GM12878 (cell line): ENCODE data around the gene CYTL1. TPM values are rescaled to one million over a fixed set of nuclear protein-coding genes. Genes with fewer than 3 reads are reported as not detected.

Experiments used
- ATAC-seq: fragments of 200-7000 bp; cut with Tn5 transposase; 3 replicates; pipeline ENCODE4 v1.9.1; 2020; ENCODE audit warnings: mild to moderate bottlenecking, moderate library complexity
- BruUV-seq: library from RNA; stranded (reverse); fragments of 400-500 nt; replicated peaks from 2 replicates; lab custom pipeline; 2021; lab: Mats Ljungman, UMichigan
- CTCF ChIA-PET: fragments of 300-600 bp; sonication (Branson Sonifier 250); formaldehyde crosslinking; extraction: SDS; loops from one replicate; lab custom pipeline; 2021; ENCODE audit warnings: inconsistent platforms; lab: Yijun Ruan, JAX
- POLR2A ChIA-PET: fragments of 350-600 bp; formaldehyde crosslinking; extraction: SDS; loops from one replicate; lab custom pipeline; 2021; ENCODE audit warnings: inconsistent platforms; lab: Charles Lee
- RAD21 ChIA-PET: fragments of 300-600 bp; sonication (Branson Sonifier 250); formaldehyde crosslinking; loops from one replicate; lab custom pipeline; 2023; ENCODE audit warnings: antibody characterized with exemption; ENCODE audit not compliant: unreplicated experiment; lab: Charles Lee
- SMC1A ChIA-PET: fragments of 300-600 bp; sonication (Branson Sonifier 250); formaldehyde crosslinking; loops from one replicate; lab custom pipeline; 2023; ENCODE audit not compliant: unreplicated experiment, uncharacterized antibody; lab: Charles Lee
- DNase-seq: peaks from one replicate; pipeline ENCODE4 v3.0.0-alpha.2; 2011; ENCODE audit warnings: low read depth, low spot score
- FAIRE-seq: peaks from 3 replicates; lab custom pipeline; 2011; peaks lifted over from hg19 to GRCh38; lab: Jason Lieb, UNC
- H2AFZ ChIP-seq: 2 replicates; pipeline ENCODE4 v1.6.0; 2011; ENCODE audit warnings: low read depth, low read length, control low read depth; ENCODE audit not compliant: control insufficient read depth
- H3K27ac ChIP-seq: 2 replicates; pipeline ENCODE4 v1.5.1; 2011; ENCODE audit warnings: control low read depth; ENCODE audit not compliant: control insufficient read depth, insufficient read depth
- H3K27me3 ChIP-seq, 2 experiments: replicated peaks in 1 of 2; 2 replicates each; pipeline versions ENCODE4 v1.6.0 to v1.6.1; 2011; ENCODE audit warnings: low read length in 1 of 2; ENCODE audit not compliant: control insufficient read depth in 2 of 2, insufficient read depth in 2 of 2
- H3K36me3 ChIP-seq, 2 experiments: 2 replicates each; pipeline ENCODE4 v1.5.1; 2011; ENCODE audit warnings: low read length in 1 of 2; ENCODE audit not compliant: control insufficient read depth in 2 of 2, insufficient read depth in 2 of 2
- H3K4me1 ChIP-seq: 2 replicates; pipeline ENCODE4 v1.6.1; 2011; ENCODE audit warnings: mild to moderate bottlenecking, low read length, moderate library complexity, mixed read lengths; ENCODE audit not compliant: control insufficient read depth, insufficient read depth
- H3K4me2 ChIP-seq: 2 replicates; pipeline ENCODE4 v1.6.0; 2011; ENCODE audit warnings: control low read depth; ENCODE audit not compliant: control insufficient read depth, insufficient read depth
- H3K4me3 ChIP-seq: fragments of 200-600 bp; sonication (generic); 2 replicates; pipeline ENCODE4 v1.5.1; 2016
- H3K79me2 ChIP-seq: 2 replicates; pipeline ENCODE4 v1.6.0; 2011; ENCODE audit warnings: low read length; ENCODE audit not compliant: control insufficient read depth, insufficient read depth
- H3K9ac ChIP-seq: 2 replicates; pipeline ENCODE4 v1.8.0; 2011; ENCODE audit warnings: low read length, control low read depth, mixed read lengths; ENCODE audit not compliant: control insufficient read depth, insufficient read depth
- H3K9me3 ChIP-seq: replicated peaks from 3 replicates; pipeline ENCODE4 v1.5.1; 2011; ENCODE audit warnings: mild to moderate bottlenecking, low read length; ENCODE audit not compliant: control insufficient read depth, insufficient read depth
- H4K20me1 ChIP-seq: 2 replicates; pipeline ENCODE4 v1.6.0; 2011; ENCODE audit not compliant: control insufficient read depth, insufficient read depth
- CUX1 ChIP-seq: IDR thresholded peaks from 2 replicates; pipeline ENCODE4 v1.6.1; 2012; ENCODE audit warnings: improper control_type of control experiment, low read depth, low read length; ENCODE audit not compliant: insufficient replicate concordance
- EED ChIP-seq: sonication (generic); IDR thresholded peaks from 2 replicates; pipeline ENCODE4 v1.6.1; 2016; ENCODE audit warnings: antibody characterized with exemption, low read depth
- IKZF2 ChIP-seq, 2 experiments: fragments of 450-650 bp; IDR thresholded peaks; 2 replicates each; pipeline ENCODE4 v1.6.1; 2017; ENCODE audit warnings: mild to moderate bottlenecking in 2 of 2, moderate library complexity in 2 of 2
- MLLT1 ChIP-seq: fragments of 450-650 bp; IDR thresholded peaks from 2 replicates; pipeline ENCODE4 v1.6.1; 2016; ENCODE audit warnings: mild to moderate bottlenecking
- RAD51 ChIP-seq: fragments of 450-650 bp; IDR thresholded peaks from 2 replicates; pipeline ENCODE4 v1.6.1; 2016; ENCODE audit warnings: moderate library complexity, mild to moderate bottlenecking, inconsistent platforms
- RELA ChIP-seq: fragments of 450-650 bp; IDR thresholded peaks from 2 replicates; pipeline ENCODE4 v1.8.0; 2014; ENCODE audit warnings: borderline replicate concordance; ENCODE audit not compliant: partially characterized antibody
- SMARCA5 ChIP-seq: fragments of 450-650 bp; IDR thresholded peaks from 2 replicates; pipeline ENCODE4 v1.6.1; 2017; ENCODE audit warnings: mild to moderate bottlenecking
- SRF ChIP-seq, 2 experiments: IDR thresholded peaks; 2 replicates each; pipeline ENCODE4 v1.6.1; 2011; ENCODE audit warnings: low read depth in 2 of 2, low read length in 2 of 2, mild to moderate bottlenecking in 1 of 2, moderate library complexity in 1 of 2
- STAT3 ChIP-seq: IDR thresholded peaks from 2 replicates; pipeline ENCODE4 v1.6.1; 2011; ENCODE audit warnings: low read depth, low read length, improper control_type of control experiment
- TAF1 ChIP-seq: IDR thresholded peaks from 2 replicates; pipeline ENCODE4 v1.6.1; 2011; ENCODE audit warnings: mild to moderate bottlenecking, low read depth, low read length, borderline replicate concordance
- ZNF592 ChIP-seq: fragments of 450-650 bp; IDR thresholded peaks from 2 replicates; pipeline ENCODE4 v1.6.1; 2017; ENCODE audit warnings: mild to moderate bottlenecking, moderate library complexity
- WGBS: methylation state at CpG from one replicate; pipeline ENCODE4 v1.1.6; 2016; ENCODE audit warnings: low lambda C conversion rate; ENCODE audit not compliant: insufficient replicate concordance, insufficient coverage; ENCODE audit errors: missing lambda C conversion rate; 5-methylcytosine and 5-hydroxymethylcytosine counted together
- in situ Hi-C: fragments of 300-500 bp; cut with MboI; formaldehyde crosslinking; loops from 9 replicates; pipeline ENCODE4 v1.14.3; 2018; ENCODE audit warnings: mixed read lengths
- intact Hi-C: fragments of 100-400 bp; cut with micrococcal nuclease; formaldehyde crosslinking; loops from one replicate; pipeline ENCODE4 v1.14.2; 2022; ENCODE audit not compliant: unreplicated experiment
- polyA plus RNA-seq, 11 experiments: library from polyadenylated mRNA; depleted of rRNA in 4 of 11; unstranded in 6 of 11; stranded (reverse) in 5 of 11; fragments of >200 nt; fragmentation: Nextera tagmentation in 4 of 11; fragmentation: Illumina TruSeq in 1 of 11; extraction: Ambion mirVana in 4 of 11; extraction: Trizol in 1 of 11; gene quantifications; 1 replicate in 1 of 11; 2 replicates in 10 of 11; pipeline versions ENCODE4 v1.2.1 to v1.2.3, GENCODE V29; 2011 to 2016; ENCODE audit warnings: inconsistent platforms in 2 of 11, missing spikeins in 2 of 11, low read depth in 1 of 11
- total RNA-seq, 4 experiments: library from RNA; depleted of rRNA in 3 of 4; stranded (reverse); fragments of >200 nt in 3 of 4; fragmentation: Illumina TruSeq in 1 of 4; extraction: Trizol in 1 of 4; gene quantifications; 2 replicates each; pipeline versions ENCODE4 v1.2.1 to v1.2.3, GENCODE V29; 2013 to 2021

Gene CYTL1
- total and polyA plus RNA-seq, 10 of the 15 experiments (the other 5 are each of a cell fraction or from before 2014, with no cell fraction given) = not detected

- TF ChIP-seq CUX1 (no peak), STAT3 (no peak), TAF1 (no peak), SRF (IDR thresholded peaks at IDR 0.05; ENCODE audit: low read depth in 2 of 2, low read length in 2 of 2) (no peak), SMARCA5 (no peak)
Observed at GRCh38 chr4:4994312-4995097, 24.8 kb downstream of the CYTL1 start (continued).

- intact Hi-C loops = loop anchor here (10.0 kb wide), 2 partner anchors 152 to 402 kb away; no protein-coding TSS in a partner anchor
- Histone ChIP-seq H3K4me1 (no peaks in the 10 kb centered on the region), H2AFZ (no peak overlapping the region), H3K4me3 (no peak overlapping the region), H3K79me2 (no peaks in the 10 kb centered on the region), H3K9me3 (no peaks in the 10 kb centered on the region), H3K27ac (no peak overlapping the region), H3K27me3 (no peaks in the 10 kb centered on the region; a peak in 1 of 4 replicates), H3K4me2 (no peak overlapping the region), H4K20me1 (no peaks in the 10 kb centered on the region), H3K36me3 (no peaks in the 10 kb centered on the region), H3K9ac (no peak overlapping the region)
- DNase-seq (no peak), ATAC-seq (no peak), FAIRE-seq (no peak)
- CTCF ChIA-PET = interaction anchor here (1.1 kb wide), 1 partner anchor 870 kb away, joined by 3 read pairs; no protein-coding TSS in a partner anchor
- POLR2A ChIA-PET = no interaction called here
- SMC1A ChIA-PET = no interaction called here
- BruUV-seq = no TSS peak
- in situ Hi-C loops = loop anchor here (5.0 to 10.0 kb wide), 2 partner anchors 506 to 822 kb away; no protein-coding TSS in a partner anchor
- 41% methylated on average over 5 of the region's 5 CpGs for WGBS
- RAD21 ChIA-PET = no interaction called here
- TF ChIP-seq ZNF592 (no peak), EED (no peak), MLLT1 (no peak), RAD51 (no peak), IKZF2 (IDR thresholded peaks at IDR 0.05) (no peak), RELA (no peak)
Observed at GRCh38 chr4:4992833-4993232, 26.4 kb downstream of the CYTL1 start.
